ENCODE results near the gene ADAM23. TPM values are rescaled to one million over a fixed set of nuclear protein-coding genes. Genes with fewer than 3 reads are reported as not detected.

The ADAM23 gene
- polyA plus RNA-seq, 1 donor (not counting 4 experiments of a cell fraction or from before 2014, with no cell fraction given), result 1.3 TPM

- Histone ChIP-seq H3K4me3 (ENCODE audit: control insufficient read depth in 2 of 3, extremely low read depth in 1 of 3, insufficient read depth in 2 of 3, low read depth in 1 of 3, low read length in 3 of 3) (no peak overlapping the region), H2AFZ (ENCODE audit: control insufficient read depth, low read length) (no peak overlapping the region), H3K9me3 (ENCODE audit: control insufficient read depth, low read depth, low read length) (no peaks in the 10 kb centered on the region), H3K79me2 (ENCODE audit: control insufficient read depth, insufficient read depth, low read length) (no peaks in the 10 kb centered on the region), H3K36me3 (ENCODE audit: control insufficient read depth in 2 of 2, extremely low read depth in 1 of 2, insufficient read depth in 2 of 2, low read length in 2 of 2) (no peaks in the 10 kb centered on the region), H3K9me1 (ENCODE audit: control insufficient read depth, extremely low read depth, insufficient read depth, low read length) (no peaks in the 10 kb centered on the region), H3K27me3 (ENCODE audit: control insufficient read depth, extremely low read depth, insufficient read depth, low read length) (no peaks in the 10 kb centered on the region), H3K4me2 (ENCODE audit: control insufficient read depth, extremely low read depth, insufficient read depth, low read depth, low read length) (no peak overlapping the region), H4K20me1 (ENCODE audit: control insufficient read depth, extremely low read depth, insufficient read depth, low read length) (no peaks in the 10 kb centered on the region), H3K4me1 (ENCODE audit: control insufficient read depth, extremely low read depth, insufficient read depth, low read length) (peaks cover 13% of the 10 kb centered on the region), H3K27ac (ENCODE audit: control insufficient read depth, insufficient read depth, low read length) (no peak overlapping the region), H3K9ac (ENCODE audit: control insufficient read depth, extremely low read depth, insufficient read depth, low read length) (no peak overlapping the region)
- peak; percentile 2 for DNase-seq (ENCODE audit: low read depth, low spot score)
- dilution Hi-C loops (cut with MboI; ENCODE audit: extremely low pct_ligation_motif_present, low sequenced_read_pairs), result no loop called here
- peak; percentile 5 for FAIRE-seq
- TF ChIP-seq EZH2 (IDR thresholded peaks at IDR 0.05; ENCODE audit: low read length) (no peak), CTCF (optimal IDR thresholded peaks at IDR 0.05 in 1 of 3, IDR thresholded peaks at IDR 0.05 in 1 of 3, conservative IDR thresholded peaks at IDR 0.05 in 1 of 3; ENCODE audit: extremely low read depth in 1 of 3, insufficient read depth in 2 of 3, low read length in 3 of 3) (no peak)
These were observed 142.0 kb downstream of the ADAM23 start for GRCh38 chr2:206585335-206585734.

- dilution Hi-C loops (cut with MboI; ENCODE audit: extremely low pct_ligation_motif_present, low sequenced_read_pairs), result no loop called here
- H3K36me3 ChIP-seq (ENCODE audit: control insufficient read depth in 2 of 2, extremely low read depth in 1 of 2, insufficient read depth in 2 of 2, low read length in 2 of 2), result no peaks in the 10 kb centered on the region
- DNase-seq (ENCODE audit: low read depth, low spot score) (no peak), FAIRE-seq (no peak)
- no peaks in the 10 kb centered on the region for H4K20me1 ChIP-seq (ENCODE audit: control insufficient read depth, extremely low read depth, insufficient read depth, low read length)
- no peaks in the 10 kb centered on the region for H3K79me2 ChIP-seq (ENCODE audit: control insufficient read depth, insufficient read depth, low read length)
- H3K4me3 ChIP-seq (ENCODE audit: control insufficient read depth in 2 of 3, extremely low read depth in 1 of 3, insufficient read depth in 2 of 3, low read depth in 1 of 3, low read length in 3 of 3), result no peak overlapping the region
- H3K9ac ChIP-seq (ENCODE audit: control insufficient read depth, extremely low read depth, insufficient read depth, low read length), result no peak overlapping the region
- no peaks in the 10 kb centered on the region for H3K27me3 ChIP-seq (ENCODE audit: control insufficient read depth, extremely low read depth, insufficient read depth, low read length)
- no peak overlapping the region for H3K4me2 ChIP-seq (ENCODE audit: control insufficient read depth, extremely low read depth, insufficient read depth, low read depth, low read length)
- TF ChIP-seq CTCF (optimal IDR thresholded peaks at IDR 0.05 in 1 of 3, IDR thresholded peaks at IDR 0.05 in 1 of 3, conservative IDR thresholded peaks at IDR 0.05 in 1 of 3; ENCODE audit: extremely low read depth in 1 of 3, insufficient read depth in 2 of 3, low read length in 3 of 3), result no peak
- TF ChIP-seq EZH2 (IDR thresholded peaks at IDR 0.05; ENCODE audit: low read length), result no peak
- H3K9me3 ChIP-seq (ENCODE audit: control insufficient read depth, low read depth, low read length), result no peaks in the 10 kb centered on the region
- no peak overlapping the region for H3K27ac ChIP-seq (ENCODE audit: control insufficient read depth, insufficient read depth, low read length)
- no peaks in the 10 kb centered on the region for H3K9me1 ChIP-seq (ENCODE audit: control insufficient read depth, extremely low read depth, insufficient read depth, low read length)
- peaks cover 13% of the 10 kb centered on the region for H3K4me1 ChIP-seq (ENCODE audit: control insufficient read depth, extremely low read depth, insufficient read depth, low read length)
- H2AFZ ChIP-seq (ENCODE audit: control insufficient read depth, low read length), result no peak overlapping the region
These were observed 143.3 kb downstream of the ADAM23 start for GRCh38 chr2:206586609-206587008.

Data from keratinocyte (primary cell).